ENCODE results near the gene PPP6R3. TPM values are rescaled to one million over a fixed set of nuclear protein-coding genes. Genes with fewer than 3 reads are reported as not detected.

PPP6R3 gene
- total RNA-seq, 2 experiments from 2014 or later, result 95.4 to 103 TPM

- peaks cover 7% of the 10 kb centered on the region for H3K4me1 Mint-ChIP-seq (ENCODE audit: low read depth)
- H3K9me3 Mint-ChIP-seq, result peaks cover 1% of the 10 kb centered on the region
- intact Hi-C loops (cut with micrococcal nuclease), result loop anchor here (10.0 kb wide), 1 partner anchor 194 kb away; no protein-coding TSS in a partner anchor
- no peak for TF ChIP-seq CTCF (IDR thresholded peaks at IDR 0.05)
- H3K27ac Mint-ChIP-seq, result no peak overlapping the region
- DNase-seq (no peak), ATAC-seq (no peak)
- ChIA-PET CTCF (interaction anchor here (1.2 kb wide), 1 partner anchor 9 kb away, joined by 3 read pairs; no protein-coding TSS in a partner anchor), POLR2A (no interaction called here)
- peaks cover 9% of the 10 kb centered on the region for H3K36me3 Mint-ChIP-seq (ENCODE audit: low read depth)
- no peaks in the 10 kb centered on the region for H3K27me3 Mint-ChIP-seq
- no peak overlapping the region for H3K4me3 Mint-ChIP-seq
These were observed 11.9 kb upstream of the PPP6R3 start for GRCh38 chr11:68448604-68449011.

GRCh38 chr11:68449951-68450350 is 10.6 kb upstream of the PPP6R3 start:
- H3K9me3 Mint-ChIP-seq, result peaks cover 1% of the 10 kb centered on the region
- DNase-seq, result no peak
- no peak overlapping the region for H3K27ac Mint-ChIP-seq
- H3K4me1 Mint-ChIP-seq (ENCODE audit: low read depth), result peaks cover 7% of the 10 kb centered on the region
- intact Hi-C loops (cut with micrococcal nuclease), result loop anchor here (10.0 kb wide), 1 partner anchor 195 kb away; no protein-coding TSS in a partner anchor
- peaks cover 9% of the 10 kb centered on the region for H3K36me3 Mint-ChIP-seq (ENCODE audit: low read depth)
- no peaks in the 10 kb centered on the region for H3K27me3 Mint-ChIP-seq
- no peak overlapping the region for H3K4me3 Mint-ChIP-seq
- ChIA-PET POLR2A (no interaction called here), CTCF (no interaction called here)
- ATAC-seq, result no peak
- no peak for TF ChIP-seq CTCF (IDR thresholded peaks at IDR 0.05)

- intact Hi-C loops (cut with micrococcal nuclease), result no loop called here
- H3K27ac Mint-ChIP-seq, result no peak overlapping the region
- ATAC-seq (no peak), DNase-seq (no peak)
- H3K4me3 Mint-ChIP-seq, result no peak overlapping the region
- peaks cover 1% of the 10 kb centered on the region for H3K9me3 Mint-ChIP-seq
- H3K36me3 Mint-ChIP-seq (ENCODE audit: low read depth), result peaks cover 9% of the 10 kb centered on the region
- ChIA-PET POLR2A (interaction anchor here (0.6 kb wide), 1 partner anchor 247 kb away, joined by 3 read pairs; no protein-coding TSS in a partner anchor), CTCF (no interaction called here)
- H3K4me1 Mint-ChIP-seq (ENCODE audit: low read depth), result peaks cover 7% of the 10 kb centered on the region
- TF ChIP-seq CTCF (IDR thresholded peaks at IDR 0.05), result no peak
- H3K27me3 Mint-ChIP-seq, result no peaks in the 10 kb centered on the region
These were observed 9.8 kb upstream of the PPP6R3 start for GRCh38 chr11:68450711-68451110.

- CTCF ChIA-PET, result interaction anchor here (1.3 kb wide), 1 partner anchor 8 kb away, joined by 3 read pairs; no protein-coding TSS in a partner anchor
- Mint-ChIP-seq H3K9me3 (no peaks in the 10 kb centered on the region), H3K27me3 (no peaks in the 10 kb centered on the region), H3K27ac (no peak overlapping the region), H3K4me1 (ENCODE audit: low read depth) (peaks cover under 1% of the 10 kb centered on the region), H3K36me3 (ENCODE audit: low read depth) (no peaks in the 10 kb centered on the region), H3K4me3 (no peak overlapping the region)
- DNase-seq, result no peak
- ATAC-seq, result no peak
- intact Hi-C loops (cut with micrococcal nuclease), result no loop called here
- TF ChIP-seq CTCF (IDR thresholded peaks at IDR 0.05), result no peak
- POLR2A ChIA-PET, result no interaction called here
These were observed 5.8 kb upstream of the PPP6R3 start for GRCh38 chr11:68454767-68455166.

- no peak for DNase-seq
- Mint-ChIP-seq H3K27me3 (no peaks in the 10 kb centered on the region), H3K36me3 (ENCODE audit: low read depth) (peaks cover 2% of the 10 kb centered on the region), H3K27ac (no peak overlapping the region), H3K9me3 (no peaks in the 10 kb centered on the region), H3K4me3 (no peak overlapping the region), H3K4me1 (ENCODE audit: low read depth) (peaks cover 3% of the 10 kb centered on the region)
- ATAC-seq, result no peak
- ChIA-PET CTCF (interaction anchor here (1.3 kb wide), 1 partner anchor 9 kb away, joined by 3 read pairs; no protein-coding TSS in a partner anchor), POLR2A (no interaction called here)
- TF ChIP-seq CTCF (IDR thresholded peaks at IDR 0.05), result no peak
- intact Hi-C loops (cut with micrococcal nuclease), result no loop called here
These were observed 5.1 kb upstream of the PPP6R3 start for GRCh38 chr11:68455485-68455884.

Data from activated CD8-positive, alpha-beta T cell treated with anti-CD3 and anti-CD28 coated beads for 36 hours (primary cell).